HG03066 (cell line): ENCODE data around the gene HMGN5.

Experiments
- ATAC-seq: cut with Tn5 transposase; IDR thresholded peaks from one replicate; pipeline ENCODE4 v1.9.1; 2021; ENCODE audit warnings: low read depth; ENCODE audit not compliant: unreplicated experiment

Gene HMGN5

GRCh38 chrX:81120936-81121371 lies 80.8 kb downstream of the HMGN5 start:
- ATAC-seq: peak; percentile 53

DNA sequence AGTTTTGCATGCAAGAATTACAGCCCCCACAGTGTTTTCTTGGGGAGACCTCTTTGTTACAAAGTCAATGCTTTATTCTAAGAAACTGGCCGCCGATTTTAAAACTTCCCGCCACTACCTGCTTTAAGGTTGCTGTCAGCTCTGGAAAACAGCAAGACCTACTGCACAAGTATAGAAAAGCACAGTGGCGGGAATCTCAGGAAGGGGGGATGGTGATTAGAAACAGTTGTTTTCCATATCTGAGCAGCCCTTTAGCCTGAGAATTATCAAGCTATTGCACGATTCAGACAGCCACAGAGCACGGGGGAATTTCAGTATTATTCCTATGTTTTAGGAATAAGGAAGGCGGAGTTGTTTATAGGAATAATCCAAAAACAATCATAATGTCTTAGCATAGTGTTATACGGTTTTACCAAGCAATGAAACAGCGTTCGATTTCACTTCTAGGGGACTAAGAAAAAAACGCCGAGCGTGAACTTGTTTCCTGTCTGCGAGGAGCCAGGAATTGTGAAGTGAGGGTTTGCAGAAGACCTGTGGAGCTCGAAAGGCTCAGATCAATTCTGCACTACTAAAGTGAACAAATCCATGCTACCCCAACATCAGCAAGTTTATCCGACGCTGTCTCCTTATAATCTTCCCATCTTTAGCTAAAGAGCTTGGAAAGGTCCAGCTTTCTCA lies 81.3 kb downstream of the HMGN5 start:
- peak; percentile 28 for ATAC-seq

DNA sequence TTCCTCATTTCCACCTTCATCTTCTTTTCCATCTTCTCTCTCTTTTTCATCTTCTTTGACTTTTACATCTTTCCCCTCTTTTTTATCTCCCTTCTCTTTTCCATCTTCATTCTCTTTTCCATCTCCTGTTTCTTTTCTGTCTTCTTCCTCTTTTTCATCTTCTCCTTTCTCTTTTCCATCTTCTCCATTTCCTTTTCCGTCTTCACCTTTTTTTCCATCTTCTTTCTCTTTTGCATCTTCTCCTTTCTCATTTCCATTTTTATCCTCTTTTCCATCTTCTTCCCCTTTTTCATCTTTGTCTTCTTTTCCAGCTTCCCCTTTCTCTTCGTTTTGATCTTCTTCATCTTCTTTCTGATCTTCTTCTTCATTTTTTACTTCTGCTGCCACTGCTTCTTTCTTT lies 87.0 kb downstream of the HMGN5 start:
- ATAC-seq: no peak

GRCh38 chrX:81110286-81110685 lies 91.4 kb downstream of the HMGN5 start:
- ATAC-seq: no peak

DNA sequence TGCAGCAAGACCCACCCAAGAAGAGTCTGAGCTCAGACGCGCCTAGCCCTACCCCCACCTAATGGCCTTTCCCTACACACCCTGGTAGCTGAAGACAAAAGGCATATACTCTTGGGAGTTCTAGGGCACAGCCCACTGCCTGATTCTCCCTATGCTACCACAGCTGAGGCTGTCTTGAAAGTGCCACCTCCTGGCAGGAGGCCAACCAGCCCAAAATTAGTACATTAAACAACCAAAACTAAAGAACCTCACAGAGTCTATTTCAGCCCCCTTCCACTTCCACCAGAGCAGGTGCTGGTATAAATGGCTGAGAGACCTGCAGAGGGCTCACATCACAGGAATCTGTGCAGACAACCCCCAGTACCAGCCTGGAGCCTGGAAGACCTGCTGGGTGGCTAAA lies 119.1 kb downstream of the HMGN5 start:
- no peak for ATAC-seq
